A549 (cell line): Measurements from ENCODE around the gene LOXHD1. TPM values are rescaled to one million over a fixed set of nuclear protein-coding genes. Genes with fewer than 3 reads are reported as not detected.

Experiments used
- ATAC-seq, 2 experiments: fragments of 200-7000 bp in 1 of 2; fragments of >200 bp in 1 of 2; cut with Nextera tagmentation in 1 of 2; cut with Tn5 transposase in 1 of 2; 3 replicates each; pipeline versions ENCODE4 v1.8.0 to v1.9.1; 2018 to 2020; ENCODE audit warnings: mild to moderate bottlenecking in 1 of 2, moderate library complexity in 1 of 2
- CTCF ChIA-PET: fragments of 300-600 bp; sonication (Branson Sonifier 250); formaldehyde crosslinking; extraction: SDS; loops from one replicate; lab custom pipeline; 2021; ENCODE audit warnings: antibody characterized with exemption, inconsistent platforms; lab: Yijun Ruan, JAX
- POLR2A ChIA-PET: fragments of 350-600 bp; formaldehyde crosslinking; extraction: SDS; loops from one replicate; lab custom pipeline; 2021; ENCODE audit warnings: antibody characterized with exemption, inconsistent platforms; lab: Yijun Ruan, JAX
- DNase-seq, 2 experiments: peaks; one replicate each; pipeline versions ENCODE4 v3.0.0 to v3.0.0-alpha.2; 2011 to 2016; ENCODE audit warnings: low read depth in 1 of 2, low spot score in 1 of 2
- FAIRE-seq: peaks from 2 replicates; lab custom pipeline; 2011; peaks lifted over from hg19 to GRCh38; lab: Jason Lieb, UNC
- H3K27ac ChIP-seq, 2 experiments: fragments of >200 bp; sonication (Bioruptor Twin); formaldehyde crosslinking; 3 replicates each; pipeline ENCODE4 v1.5.1; 2016 to 2017
- H3K4me1 ChIP-seq: fragments of >200 bp; sonication (Bioruptor Twin); formaldehyde crosslinking; 3 replicates; pipeline ENCODE4 v1.6.1; 2016
- H3K4me2 ChIP-seq: fragments of >200 bp; sonication (Bioruptor Twin); formaldehyde crosslinking; 3 replicates; pipeline ENCODE4 v1.6.1; 2016
- H3K4me3 ChIP-seq: fragments of >200 bp; sonication (Bioruptor Twin); formaldehyde crosslinking; 3 replicates; pipeline ENCODE4 v1.5.1; 2016
- H3K9me3 ChIP-seq: fragments of >200 bp; sonication (Bioruptor Twin); formaldehyde crosslinking; 3 replicates; pipeline ENCODE4 v1.6.1; 2016
- ATOH8 ChIP-seq: fragments of 250-450 bp; sonication (Bioruptor Pico); IDR thresholded peaks from 2 replicates; pipeline ENCODE4 v1.5.0; 2020; ENCODE audit warnings: low read depth, mild to moderate bottlenecking, moderate library complexity
- BHLHE40 ChIP-seq: IDR thresholded peaks from 2 replicates; pipeline ENCODE4 v1.6.1; 2012; ENCODE audit warnings: low read depth, low read length, inconsistent platforms
- CBX2 ChIP-seq: fragments of 200-600 bp; sonication (generic); IDR thresholded peaks from 2 replicates; pipeline ENCODE4 v1.6.1; 2016; ENCODE audit warnings: low read depth, mild to moderate bottlenecking, borderline replicate concordance
- CBX8 ChIP-seq: fragments of 200-600 bp; sonication (generic); IDR thresholded peaks from 2 replicates; pipeline ENCODE4 v1.6.1; 2016
- CEBPB ChIP-seq, 2 experiments: fragments of >200 bp in 1 of 2; sonication (Bioruptor Twin) in 1 of 2; formaldehyde crosslinking in 1 of 2; IDR thresholded peaks; 2 replicates each; pipeline ENCODE4 v1.6.1; 2012 to 2016
- CHD4 ChIP-seq: fragments of 200-600 bp; sonication (generic); IDR thresholded peaks from 2 replicates; pipeline ENCODE4 v1.6.1; 2016; ENCODE audit warnings: antibody characterized with exemption, mild to moderate bottlenecking, borderline replicate concordance
- EHF ChIP-seq: fragments of 250-450 bp; sonication (Bioruptor Pico); IDR thresholded peaks from 2 replicates; pipeline ENCODE4 v1.5.0; 2020; ENCODE audit warnings: mild to moderate bottlenecking
- EHMT2 ChIP-seq: fragments of 200-600 bp; sonication (generic); IDR thresholded peaks from 2 replicates; pipeline ENCODE4 v1.6.1; 2016; ENCODE audit warnings: antibody characterized with exemption, low read depth, mild to moderate bottlenecking, moderate library complexity
- EP300 ChIP-seq, 2 experiments: fragments of >200 bp; sonication (Bioruptor Twin); formaldehyde crosslinking; IDR thresholded peaks; 2 replicates in 1 of 2; 3 replicates in 1 of 2; pipeline ENCODE4 v1.6.1; 2016 to 2017
- ESRRA ChIP-seq: fragments of 150-350 bp; IDR thresholded peaks from 2 replicates; pipeline ENCODE4 v1.6.1; 2014; ENCODE audit warnings: mild to moderate bottlenecking, low read length, borderline replicate concordance
- GATA3 ChIP-seq: IDR thresholded peaks from 2 replicates; pipeline ENCODE4 v1.6.1; 2012; ENCODE audit warnings: borderline replicate concordance
- HDAC2 ChIP-seq: fragments of 200-600 bp; sonication (generic); IDR thresholded peaks from 2 replicates; pipeline ENCODE4 v1.6.1; 2016
- HOXB13 ChIP-seq: fragments of 250-450 bp; sonication (Bioruptor Pico); IDR thresholded peaks from 2 replicates; pipeline ENCODE4 v1.5.0; 2020; ENCODE audit warnings: low read depth, mild to moderate bottlenecking, moderate library complexity
- JUN ChIP-seq, 2 experiments: fragments of >200 bp; sonication (Bioruptor Twin); formaldehyde crosslinking; IDR thresholded peaks; 2 replicates in 1 of 2; 3 replicates in 1 of 2; pipeline ENCODE4 v1.6.1; 2016 to 2017
- JUNB ChIP-seq: fragments of >200 bp; sonication (Bioruptor Twin); formaldehyde crosslinking; IDR thresholded peaks from 2 replicates; pipeline ENCODE4 v1.6.1; 2016
- KDM1A ChIP-seq: fragments of 200-600 bp; sonication (generic); IDR thresholded peaks from 2 replicates; pipeline ENCODE4 v1.6.1; 2016; ENCODE audit warnings: low read depth, mild to moderate bottlenecking
- KDM5A ChIP-seq: fragments of 200-600 bp; sonication (generic); IDR thresholded peaks from 2 replicates; pipeline ENCODE4 v1.6.1; 2016; ENCODE audit warnings: antibody characterized with exemption, mild to moderate bottlenecking
- MAX ChIP-seq: IDR thresholded peaks from 2 replicates; pipeline ENCODE4 v1.6.1; 2012
- MAZ ChIP-seq: fragments of 150-350 bp; IDR thresholded peaks from 2 replicates; pipeline ENCODE4 v1.6.1; 2014; ENCODE audit warnings: antibody characterized with exemption, low read depth, low read length, borderline replicate concordance
- NFE2L2 ChIP-seq: fragments of 150-350 bp; conservative IDR thresholded peaks from 2 replicates; pipeline ENCODE4 v1.6.1; 2014; ENCODE audit warnings: low read length
- NPAS2 ChIP-seq: fragments of 250-450 bp; sonication (Bioruptor Pico); IDR thresholded peaks from 2 replicates; pipeline ENCODE4 v1.8.0; 2022; ENCODE audit warnings: mild to moderate bottlenecking, moderate library complexity, borderline replicate concordance
- NR3C1 ChIP-seq: fragments of >200 bp; sonication (Bioruptor Twin); formaldehyde crosslinking; IDR thresholded peaks from 3 replicates; pipeline ENCODE4 v1.6.1; 2017
- POLR2AphosphoS2 ChIP-seq: conservative IDR thresholded peaks from 2 replicates; pipeline ENCODE4 v1.6.1; 2012; ENCODE audit warnings: low read length, improper control_type of control experiment, inconsistent platforms
- RAD21 ChIP-seq, 2 experiments: fragments of >200 bp in 1 of 2; sonication (Bioruptor Twin) in 1 of 2; formaldehyde crosslinking in 1 of 2; IDR thresholded peaks in 1 of 2; conservative IDR thresholded peaks in 1 of 2; 2 replicates in 1 of 2; 3 replicates in 1 of 2; pipeline ENCODE4 v1.6.1; 2012 to 2018; ENCODE audit warnings: inconsistent platforms in 1 of 2
- RCOR1 ChIP-seq: fragments of 150-350 bp; IDR thresholded peaks from 2 replicates; pipeline ENCODE4 v1.6.1; 2014; ENCODE audit warnings: antibody characterized with exemption, low read length, low read depth
- RFX5 ChIP-seq: fragments of 450-650 bp; IDR thresholded peaks from 2 replicates; pipeline ENCODE4 v1.7.1; 2014; ENCODE audit warnings: antibody characterized with exemption, mild to moderate bottlenecking, moderate library complexity
- RNF2 ChIP-seq: fragments of 200-600 bp; sonication (generic); IDR thresholded peaks from 2 replicates; pipeline ENCODE4 v1.6.1; 2016; ENCODE audit warnings: low read depth, mild to moderate bottlenecking, antibody characterized with exemption, moderate library complexity, borderline replicate concordance
- SMC3 ChIP-seq: fragments of >200 bp; sonication (Bioruptor Twin); formaldehyde crosslinking; IDR thresholded peaks from 3 replicates; pipeline ENCODE4 v1.6.1; 2018; ENCODE audit warnings: inconsistent platforms
- TFCP2L1 ChIP-seq: fragments of 250-450 bp; sonication (Bioruptor Pico); IDR thresholded peaks from 2 replicates; pipeline ENCODE4 v1.5.0; 2021; ENCODE audit warnings: mild to moderate bottlenecking
- TP53 ChIP-seq: fragments of 250-450 bp; sonication (Bioruptor Pico); IDR thresholded peaks from 2 replicates; pipeline ENCODE4 v1.5.0; 2021; ENCODE audit warnings: mild to moderate bottlenecking, moderate library complexity
- ZFP36 ChIP-seq: fragments of 450-650 bp; IDR thresholded peaks from 2 replicates; pipeline ENCODE4 v1.6.1; 2014; ENCODE audit warnings: borderline replicate concordance; ENCODE audit not compliant: partially characterized antibody
- ZSCAN20 ChIP-seq: fragments of 250-450 bp; sonication (Bioruptor Pico); IDR thresholded peaks from 2 replicates; pipeline ENCODE4 v1.8.0; 2022; ENCODE audit warnings: mild to moderate bottlenecking, moderate library complexity
- WGBS: methylation state at CpG from one replicate; pipeline ENCODE4 v1.1.6; 2017; ENCODE audit errors: missing lambda C conversion rate; 5-methylcytosine and 5-hydroxymethylcytosine counted together
- polyA plus RNA-seq, 4 experiments: library from polyadenylated mRNA; depleted of rRNA in 3 of 4; stranded (reverse); fragments of >200 nt; fragmentation: RNase III in 1 of 4; extraction: RNeasy Plus Mini Kit Qiagen cat#74134 plus additional on column Dnase treatment in 1 of 4; gene quantifications; 2 replicates in 3 of 4; 3 replicates in 1 of 4; pipeline ENCODE4 v1.2.3, GENCODE V29; 2011 to 2017
- TF ChIP-seq, protein P1 (sequence below): fragments of 450-650 bp; IDR thresholded peaks from 2 replicates; pipeline ENCODE4 v1.6.1; 2014; ENCODE audit warnings: antibody characterized with exemption

The LOXHD1 gene
- polyA plus RNA-seq, 2 of the 4 experiments (the other 2 are of a cell fraction) = not detected

DNA sequence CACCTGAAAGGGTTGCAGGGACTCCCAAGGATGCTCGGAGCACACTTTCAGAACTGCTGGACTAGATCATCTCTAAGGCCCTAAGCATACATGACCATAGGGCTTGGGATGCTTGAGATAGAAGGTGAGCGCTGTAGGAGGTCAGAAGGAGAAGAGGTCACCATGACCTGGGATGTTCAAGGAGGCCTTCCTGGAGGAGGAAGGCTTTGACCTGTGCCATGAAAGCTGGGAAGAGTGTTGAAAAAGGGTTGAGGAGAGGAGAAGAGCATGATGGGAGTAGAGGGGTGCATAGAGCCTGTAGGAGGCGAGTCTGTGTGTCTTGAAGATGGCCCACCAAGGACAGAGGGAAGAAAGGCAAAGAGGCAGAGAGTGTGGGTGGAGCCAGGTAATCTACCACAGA, 222.4 kb downstream of the LOXHD1 start:
- Histone ChIP-seq H3K4me1 (no peaks in the 10 kb centered on the region), H3K27ac (no peak overlapping the region), H3K9me3 (no peaks in the 10 kb centered on the region), H3K4me2 (no peak overlapping the region), H3K4me3 (no peak overlapping the region)
- ChIA-PET CTCF (no interaction called here), POLR2A (no interaction called here)
- whole genome bisulfite sequencing = 67% methylated on average over 3 of the region's 3 CpGs
- DNase-seq (no peak), FAIRE-seq (no peak), ATAC-seq (no peak)
- TF ChIP-seq SMC3 = no peak
- TF ChIP-seq KDM5A = no peak
- no peak for TF ChIP-seq CEBPB (IDR thresholded peaks at IDR 0.05)
- TF ChIP-seq MAX = no peak
- TF ChIP-seq GATA3 = no peak
- TF ChIP-seq KDM1A = no peak
- TF ChIP-seq ZSCAN20 (CRISPR knock-in tag) = no peak
- no peak for TF ChIP-seq NFE2L2
- TF ChIP-seq EHF (CRISPR knock-in tag) = no peak
- TF ChIP-seq ATOH8 (CRISPR knock-in tag) = no peak
- TF ChIP-seq RFX5 = no peak
- TF ChIP-seq ESRRA = no peak

DNA sequence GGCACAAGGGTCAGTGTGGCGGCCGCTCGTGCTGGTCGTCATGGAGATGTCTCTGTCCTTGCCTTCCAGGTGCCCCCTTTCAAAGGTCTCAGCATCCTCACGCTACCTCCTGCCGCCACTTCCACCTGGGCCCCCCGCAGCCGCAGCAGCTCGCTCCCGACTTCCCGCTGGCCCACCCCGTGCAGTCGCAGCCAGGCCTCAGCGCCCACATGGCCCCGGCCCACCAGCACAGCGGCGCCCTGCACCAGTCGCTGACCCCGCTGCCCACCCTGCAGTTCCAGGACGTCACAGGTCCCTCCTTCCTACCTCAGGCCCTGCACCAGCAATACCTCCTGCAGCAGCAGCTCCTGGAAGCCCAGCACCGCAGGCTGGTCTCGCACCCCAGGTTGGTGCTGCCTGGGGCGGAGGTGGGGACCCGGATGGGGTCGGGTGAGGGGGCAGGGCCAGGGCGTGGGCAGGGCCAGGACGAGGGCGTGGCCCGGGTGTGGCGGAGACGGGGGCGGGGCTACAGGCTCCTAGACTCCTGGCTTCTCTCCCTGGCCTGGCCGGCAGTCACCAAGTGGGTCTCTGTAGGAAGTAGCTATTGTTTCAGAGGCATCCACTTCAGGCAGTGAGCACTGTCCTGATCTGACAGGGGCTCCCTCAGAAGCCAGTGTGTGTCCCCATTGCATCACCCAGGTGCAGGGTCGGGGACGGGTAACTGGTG, 223.7 kb downstream of the LOXHD1 start:
- FAIRE-seq (no peak), ATAC-seq (no peak), DNase-seq (no peak)
- H3K9me3 ChIP-seq = no peaks in the 10 kb centered on the region
- no peak overlapping the region for H3K4me2 ChIP-seq
- TF ChIP-seq CBX8 (no peak), JUN (IDR thresholded peaks at IDR 0.05) (no peak), KDM1A (no peak), ZFP36 (no peak), EHMT2 (no peak), MAZ (no peak), GATA3 (no peak), HDAC2 (no peak), TFCP2L1 (no peak), TP53 (no peak), EP300 (IDR thresholded peaks at IDR 0.05) (no peak), JUNB (no peak), NR3C1 (no peak)
- no peaks in the 10 kb centered on the region for H3K4me1 ChIP-seq
- no peak overlapping the region for H3K4me3 ChIP-seq
- ChIA-PET POLR2A (no interaction called here), CTCF (interaction anchor here (1.0 kb wide), 1 partner anchor 47 kb away, joined by 3 read pairs; no protein-coding TSS in a partner anchor)
- no peak overlapping the region for H3K27ac ChIP-seq
- 89% methylated on average over 13 of the region's 35 CpGs for WGBS

DNA sequence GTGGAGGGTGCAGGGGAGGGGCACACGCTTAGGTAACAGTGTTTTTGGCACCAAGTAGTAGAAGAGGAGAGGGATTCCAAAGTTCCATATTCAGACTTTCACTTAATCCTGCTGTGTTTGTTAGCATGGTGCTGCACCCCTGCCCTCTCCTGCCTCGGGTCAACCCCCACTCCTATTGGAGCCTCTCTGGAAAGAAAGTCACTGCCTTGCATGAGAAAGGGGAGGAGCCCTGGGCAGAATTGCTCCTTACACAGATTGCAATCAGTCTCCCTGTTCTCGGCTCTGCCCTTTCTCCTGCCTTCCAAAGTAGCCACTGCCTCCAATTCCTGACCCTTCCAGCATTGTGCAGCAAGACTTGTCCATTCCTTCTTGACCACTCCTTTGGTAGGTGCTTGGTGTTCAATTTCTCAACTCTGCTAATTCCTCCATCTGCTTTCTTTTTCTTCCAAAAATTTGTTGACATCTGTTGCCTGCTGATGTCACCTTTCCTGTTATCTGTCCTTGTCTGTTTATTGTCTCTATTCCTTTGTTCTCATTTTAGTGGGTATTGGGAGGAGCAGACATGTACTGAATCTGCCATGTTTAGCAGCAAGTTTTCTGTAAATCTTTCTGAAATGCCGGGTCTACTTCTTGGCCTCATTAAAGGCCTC, 225.4 kb downstream of the LOXHD1 start:
- CTCF ChIA-PET = no interaction called here
- ATAC-seq (no peak), FAIRE-seq (no peak)
- POLR2A ChIA-PET = no interaction called here
- TF ChIP-seq POLR2AphosphoS2 (no peak), RNF2 (no peak), CEBPB (IDR thresholded peaks at IDR 0.05) (no peak), CHD4 (no peak), RFX5 (no peak), HOXB13 (CRISPR knock-in tag) (no peak), RCOR1 (no peak), NPAS2 (CRISPR knock-in tag) (no peak), BHLHE40 (no peak), GATA3 (no peak), RAD21 (conservative IDR thresholded peaks at IDR 0.05 in 1 of 2, IDR thresholded peaks at IDR 0.05 in 1 of 2) (no peak), TP53 (no peak), CBX2 (no peak)
- TF ChIP-seq, protein P1, sequence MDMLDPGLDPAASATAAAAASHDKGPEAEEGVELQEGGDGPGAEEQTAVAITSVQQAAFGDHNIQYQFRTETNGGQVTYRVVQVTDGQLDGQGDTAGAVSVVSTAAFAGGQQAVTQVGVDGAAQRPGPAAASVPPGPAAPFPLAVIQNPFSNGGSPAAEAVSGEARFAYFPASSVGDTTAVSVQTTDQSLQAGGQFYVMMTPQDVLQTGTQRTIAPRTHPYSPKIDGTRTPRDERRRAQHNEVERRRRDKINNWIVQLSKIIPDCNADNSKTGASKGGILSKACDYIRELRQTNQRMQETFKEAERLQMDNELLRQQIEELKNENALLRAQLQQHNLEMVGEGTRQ = no peak
- TF ChIP-seq, all 56 proteins: peak for 0
- 31% methylated on average over 4 of the region's 4 CpGs for WGBS
- no peak overlapping the region for H3K4me3 ChIP-seq
- H3K9me3 ChIP-seq = no peaks in the 10 kb centered on the region
- H3K4me1 ChIP-seq = no peaks in the 10 kb centered on the region
- H3K4me2 ChIP-seq = no peak overlapping the region
- no peak for DNase-seq
- no peak overlapping the region for H3K27ac ChIP-seq
